Progenitor cell of endocrine pancreas (in vitro differentiated cells): Measurements from ENCODE around the gene UBASH3A. TPM values are rescaled to one million over a fixed set of nuclear protein-coding genes. Genes with fewer than 3 reads are reported as not detected.

ENCODE experiments used
- DNase-seq: peaks from one replicate; pipeline ENCODE4 v3.0.0; 2021; ENCODE audit warnings: low spot score; ENCODE audit not compliant: unreplicated experiment
- H3K27ac Mint-ChIP-seq: 2 replicates; pipeline ENCODE4 v1.8.0; 2021; ENCODE audit warnings: mild to moderate bottlenecking, moderate library complexity, mixed read lengths
- H3K27me3 Mint-ChIP-seq: 2 replicates; pipeline ENCODE4 v1.8.0; 2021; ENCODE audit warnings: mixed read lengths
- H3K36me3 Mint-ChIP-seq: 2 replicates; pipeline ENCODE4 v1.8.0; 2022; ENCODE audit warnings: mixed read lengths; ENCODE audit not compliant: insufficient read depth
- H3K4me1 Mint-ChIP-seq: 2 replicates; pipeline ENCODE4 v1.8.0; 2021; ENCODE audit warnings: low read depth, mixed read lengths
- H3K4me3 Mint-ChIP-seq: 2 replicates; pipeline ENCODE4 v1.8.0; 2021; ENCODE audit warnings: low read depth, mild to moderate bottlenecking, moderate library complexity, mixed read lengths
- H3K9me3 Mint-ChIP-seq: 2 replicates; pipeline ENCODE4 v1.8.0; 2021; ENCODE audit warnings: low read depth, mixed read lengths
- long read RNA-seq: library from polyadenylated mRNA; unstranded; transcript quantifications from one replicate; pipeline ENCODE4 v2.0.0, GENCODE V29; 2020
- total RNA-seq: library from RNA; stranded (reverse); gene quantifications from 2 replicates; pipeline ENCODE4 v1.2.1, GENCODE V29; 2021
- TF ChIP-seq, protein P1 (sequence below): fragments of 200-600 bp; sonication (generic); IDR thresholded peaks from one replicate; pipeline ENCODE4 v1.5.0; 2021; ENCODE audit warnings: antibody characterized with exemption, mild to moderate bottlenecking; ENCODE audit not compliant: unreplicated experiment

Gene UBASH3A
- not detected in 2 replicates for total RNA-seq
- long read RNA-seq = 0 reads

DNA sequence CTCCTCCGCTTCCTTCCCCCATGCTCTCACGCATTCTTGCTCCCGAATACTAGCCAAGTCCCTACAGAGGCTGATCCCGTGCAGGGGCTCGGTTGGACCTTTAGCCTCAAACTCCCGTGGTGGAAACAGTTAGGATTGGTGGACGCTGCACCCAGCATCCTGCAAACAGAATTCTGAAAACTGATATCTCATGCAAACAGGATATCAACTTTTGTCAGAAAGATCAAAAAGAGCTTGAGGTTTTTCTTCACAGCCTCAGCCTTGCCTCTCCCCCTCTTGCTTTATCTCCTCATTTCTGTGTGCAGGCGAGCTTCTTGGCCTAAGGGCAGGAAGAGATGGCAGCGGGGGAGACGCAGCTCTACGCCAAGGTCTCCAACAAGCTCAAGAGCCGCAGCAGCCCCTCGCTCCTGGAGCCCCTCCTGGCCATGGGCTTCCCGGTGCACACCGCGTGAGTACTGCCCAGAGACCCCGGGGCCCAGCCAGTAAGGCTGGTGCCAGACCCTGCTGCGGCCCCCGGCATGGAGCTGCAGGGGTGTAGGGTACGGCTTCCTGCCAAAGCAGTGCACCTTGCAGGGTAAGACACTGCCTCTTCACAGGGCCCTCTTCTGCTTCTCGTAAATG is at the start of gene UBASH3A:
Gene UBASH3A, plus strand, starts transcription at position 292 of the 621 bp plus-strand sequence. Its CDS starts 44 bp downstream, at position 336.
- no peak within 1 kb of the TSS for H3K27ac Mint-ChIP-seq

DNA sequence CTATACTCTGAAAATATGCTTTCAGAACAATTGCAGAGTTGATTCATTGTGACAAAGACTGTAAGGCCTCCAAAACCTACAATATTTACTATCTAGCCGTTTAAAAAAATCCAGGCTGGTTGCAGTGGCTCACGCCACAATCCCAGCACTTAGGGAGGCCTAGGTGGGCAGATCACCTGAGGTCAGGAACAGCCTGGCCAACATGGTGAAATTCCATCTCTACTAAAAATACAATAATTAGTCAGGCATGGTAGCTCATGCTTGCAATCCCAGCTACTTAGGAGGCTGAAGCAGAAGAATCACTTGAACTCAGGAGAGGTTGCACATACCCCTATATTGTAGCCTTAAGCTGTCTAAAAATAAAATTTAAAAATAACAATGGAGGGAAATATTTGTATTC is 47.7 kb upstream of the UBASH3A start:
- H3K9me3 Mint-ChIP-seq = peaks cover 15% of the 10 kb centered on the region
- TF ChIP-seq, protein P1, sequence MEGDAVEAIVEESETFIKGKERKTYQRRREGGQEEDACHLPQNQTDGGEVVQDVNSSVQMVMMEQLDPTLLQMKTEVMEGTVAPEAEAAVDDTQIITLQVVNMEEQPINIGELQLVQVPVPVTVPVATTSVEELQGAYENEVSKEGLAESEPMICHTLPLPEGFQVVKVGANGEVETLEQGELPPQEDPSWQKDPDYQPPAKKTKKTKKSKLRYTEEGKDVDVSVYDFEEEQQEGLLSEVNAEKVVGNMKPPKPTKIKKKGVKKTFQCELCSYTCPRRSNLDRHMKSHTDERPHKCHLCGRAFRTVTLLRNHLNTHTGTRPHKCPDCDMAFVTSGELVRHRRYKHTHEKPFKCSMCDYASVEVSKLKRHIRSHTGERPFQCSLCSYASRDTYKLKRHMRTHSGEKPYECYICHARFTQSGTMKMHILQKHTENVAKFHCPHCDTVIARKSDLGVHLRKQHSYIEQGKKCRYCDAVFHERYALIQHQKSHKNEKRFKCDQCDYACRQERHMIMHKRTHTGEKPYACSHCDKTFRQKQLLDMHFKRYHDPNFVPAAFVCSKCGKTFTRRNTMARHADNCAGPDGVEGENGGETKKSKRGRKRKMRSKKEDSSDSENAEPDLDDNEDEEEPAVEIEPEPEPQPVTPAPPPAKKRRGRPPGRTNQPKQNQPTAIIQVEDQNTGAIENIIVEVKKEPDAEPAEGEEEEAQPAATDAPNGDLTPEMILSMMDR = no peak
- no peak for DNase-seq
- H3K36me3 Mint-ChIP-seq = no peaks in the 10 kb centered on the region
- peaks cover 9% of the 10 kb centered on the region for H3K27me3 Mint-ChIP-seq
- no peak overlapping the region for H3K4me3 Mint-ChIP-seq
- H3K27ac Mint-ChIP-seq = no peak overlapping the region
- peaks cover 12% of the 10 kb centered on the region for H3K4me1 Mint-ChIP-seq

More for the DNA sequence above, at the start of gene UBASH3A:
- TF ChIP-seq, protein P1 = no peak
- no peaks in the 10 kb centered on the region for H3K36me3 Mint-ChIP-seq
- no peak within 1 kb of the TSS for H3K4me3 Mint-ChIP-seq
- H3K27me3 Mint-ChIP-seq = peaks cover 3% of the 10 kb centered on the region
- DNase-seq = no peak
- no peaks in the 10 kb centered on the region for H3K9me3 Mint-ChIP-seq
- peaks cover 14% of the 10 kb centered on the region for H3K4me1 Mint-ChIP-seq

DNA sequence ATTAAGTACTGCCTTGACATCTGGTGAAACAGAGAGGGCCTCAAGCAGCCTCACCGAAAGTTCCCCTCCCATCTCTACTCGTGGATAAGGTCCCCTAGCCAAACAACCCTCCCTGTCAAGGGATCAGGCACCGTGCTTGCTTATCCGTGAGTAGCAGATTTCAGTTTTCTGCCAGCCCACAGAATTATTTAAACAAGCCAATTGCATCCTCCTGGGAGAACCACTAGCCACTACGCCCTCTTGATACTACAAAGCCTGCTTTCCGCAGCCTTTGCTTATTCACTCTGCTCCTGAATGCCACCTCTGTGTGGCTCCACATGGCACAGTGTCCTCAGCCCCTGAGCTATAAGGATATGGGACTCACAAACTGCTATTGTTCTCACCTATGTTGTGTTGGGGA is 47.1 kb upstream of the UBASH3A start:
- no peaks in the 10 kb centered on the region for H3K36me3 Mint-ChIP-seq

GRCh38 chr21:42357307-42357706 is 46.4 kb upstream of the UBASH3A start:
- TF ChIP-seq, protein P1 = no peak
- peaks cover 12% of the 10 kb centered on the region for H3K27me3 Mint-ChIP-seq
- no peak for DNase-seq
- peaks cover 15% of the 10 kb centered on the region for H3K9me3 Mint-ChIP-seq
- peaks cover 8% of the 10 kb centered on the region for H3K4me1 Mint-ChIP-seq
- H3K36me3 Mint-ChIP-seq = no peaks in the 10 kb centered on the region
- no peak overlapping the region for H3K27ac Mint-ChIP-seq
- no peak overlapping the region for H3K4me3 Mint-ChIP-seq

More for the DNA sequence above, 47.1 kb upstream of the UBASH3A start:
- H3K9me3 Mint-ChIP-seq = peaks cover 15% of the 10 kb centered on the region
- peaks cover 9% of the 10 kb centered on the region for H3K4me1 Mint-ChIP-seq
- no peak overlapping the region for H3K27ac Mint-ChIP-seq
- H3K4me3 Mint-ChIP-seq = no peak overlapping the region
- H3K27me3 Mint-ChIP-seq = peaks cover 9% of the 10 kb centered on the region
- TF ChIP-seq, protein P1 = no peak
- no peak for DNase-seq

DNA sequence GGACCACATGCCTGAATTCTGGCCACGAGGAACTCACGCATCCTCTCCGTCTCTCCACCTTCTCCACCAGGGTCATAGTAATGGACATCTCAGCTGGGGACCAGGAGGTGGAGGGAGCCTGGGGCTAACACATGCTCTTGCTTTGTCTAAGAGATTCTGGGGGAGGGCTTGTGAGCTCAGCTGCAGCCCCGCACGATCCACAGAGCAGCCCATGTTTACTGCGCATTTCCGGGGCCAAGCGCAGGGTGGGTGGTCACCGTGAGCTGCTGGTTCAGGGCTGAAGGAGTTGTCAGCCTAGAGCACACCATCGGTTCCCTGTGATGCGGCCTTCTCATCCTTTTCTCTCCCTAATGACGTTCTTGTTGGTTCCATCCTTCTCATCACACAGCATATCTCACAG is 45.4 kb upstream of the UBASH3A start:
- DNase-seq = no peak
- Mint-ChIP-seq H3K4me1 (peaks cover 7% of the 10 kb centered on the region), H3K27ac (no peak overlapping the region), H3K4me3 (no peak overlapping the region), H3K27me3 (peaks cover 8% of the 10 kb centered on the region), H3K9me3 (peaks cover 15% of the 10 kb centered on the region), H3K36me3 (no peaks in the 10 kb centered on the region)
- TF ChIP-seq, protein P1 = no peak
